ENCODE results near the gene USP49. TPM values are rescaled to one million over a fixed set of nuclear protein-coding genes. Genes with fewer than 3 reads are reported as not detected.

USP49 gene
- total and polyA plus RNA-seq, 8 donors: 0.50 to 26.3 (median 4.6) TPM

DNA sequence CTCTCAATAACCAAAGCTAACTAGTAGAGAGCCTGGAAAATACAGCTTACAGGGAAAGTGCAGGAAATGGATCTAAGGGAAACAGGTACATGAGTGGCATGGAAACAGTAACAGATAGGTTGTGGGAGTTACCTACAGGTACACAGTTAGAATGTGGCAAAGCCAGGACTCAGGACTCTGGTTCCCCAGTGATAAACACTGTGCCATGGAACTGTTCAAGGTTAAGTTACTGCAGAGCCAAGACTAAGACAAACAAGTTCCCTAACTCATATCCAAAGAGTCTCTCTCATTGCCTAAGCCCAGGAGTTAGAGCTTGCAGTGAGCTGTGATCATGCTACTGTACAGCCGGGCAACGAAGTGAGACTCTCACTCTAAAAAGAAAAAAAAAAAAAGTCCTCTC, 19.2 kb upstream of the USP49 start:
- no peaks in the 10 kb centered on the region for H3K27me3 ChIP-seq
- H3K9me3 ChIP-seq: no peaks in the 10 kb centered on the region
- no peak overlapping the region for H3K27ac ChIP-seq
- no peak for TF ChIP-seq POLR2AphosphoS5 (IDR thresholded peaks at IDR 0.05)
- no peak for TF ChIP-seq POLR2A (IDR thresholded peaks at IDR 0.05)
- TF ChIP-seq EP300 (IDR thresholded peaks at IDR 0.05): no peak
- TF ChIP-seq, protein P1, sequence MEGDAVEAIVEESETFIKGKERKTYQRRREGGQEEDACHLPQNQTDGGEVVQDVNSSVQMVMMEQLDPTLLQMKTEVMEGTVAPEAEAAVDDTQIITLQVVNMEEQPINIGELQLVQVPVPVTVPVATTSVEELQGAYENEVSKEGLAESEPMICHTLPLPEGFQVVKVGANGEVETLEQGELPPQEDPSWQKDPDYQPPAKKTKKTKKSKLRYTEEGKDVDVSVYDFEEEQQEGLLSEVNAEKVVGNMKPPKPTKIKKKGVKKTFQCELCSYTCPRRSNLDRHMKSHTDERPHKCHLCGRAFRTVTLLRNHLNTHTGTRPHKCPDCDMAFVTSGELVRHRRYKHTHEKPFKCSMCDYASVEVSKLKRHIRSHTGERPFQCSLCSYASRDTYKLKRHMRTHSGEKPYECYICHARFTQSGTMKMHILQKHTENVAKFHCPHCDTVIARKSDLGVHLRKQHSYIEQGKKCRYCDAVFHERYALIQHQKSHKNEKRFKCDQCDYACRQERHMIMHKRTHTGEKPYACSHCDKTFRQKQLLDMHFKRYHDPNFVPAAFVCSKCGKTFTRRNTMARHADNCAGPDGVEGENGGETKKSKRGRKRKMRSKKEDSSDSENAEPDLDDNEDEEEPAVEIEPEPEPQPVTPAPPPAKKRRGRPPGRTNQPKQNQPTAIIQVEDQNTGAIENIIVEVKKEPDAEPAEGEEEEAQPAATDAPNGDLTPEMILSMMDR (IDR thresholded peaks at IDR 0.05): no peak
- intact Hi-C loops (cut with DNase I; ENCODE audit: low total_unique reads): loop anchor here (10.0 kb wide), 1 partner anchor 120 kb away; no protein-coding TSS in a partner anchor
- no peak overlapping the region for H3K4me3 ChIP-seq
- 87 to 96% (median 89%) methylated on average over 2 of the region's 2 CpGs for WGBS, 5 donors
- no peak for DNase-seq
- peaks cover 0 to 30% (median 4%) of the 10 kb centered on the region in 4 donors for H3K4me1 ChIP-seq
- H3K36me3 ChIP-seq: peaks cover 17 to 70% (median 68%) of the 10 kb centered on the region in 4 donors

DNA sequence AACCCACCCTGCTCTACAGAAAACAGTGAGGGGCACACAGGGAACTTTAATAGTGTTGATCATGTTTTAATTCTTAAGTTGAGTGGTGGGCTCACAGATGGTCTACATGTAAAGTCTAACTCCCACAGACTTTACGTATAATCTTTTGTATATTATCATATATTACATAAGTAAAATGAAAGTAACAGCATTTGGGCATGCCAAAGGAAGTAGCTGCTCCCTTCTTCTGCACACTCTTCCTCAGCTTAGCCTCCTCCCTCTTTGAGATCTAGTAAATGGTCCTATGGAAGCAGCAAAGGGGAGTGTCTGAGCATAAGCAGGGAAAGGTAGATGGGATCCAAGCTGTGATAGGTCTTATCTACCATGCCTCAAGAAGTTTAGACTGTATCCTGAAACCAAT, 14.6 kb upstream of the USP49 start:
- peaks cover 28 to 91% (median 90%) of the 10 kb centered on the region in 4 donors for H3K36me3 ChIP-seq
- intact Hi-C loops (cut with DNase I; ENCODE audit: low total_unique reads): loop anchor here (10.0 kb wide), 1 partner anchor 115 kb away; no protein-coding TSS in a partner anchor
- H3K27me3 ChIP-seq: no peaks in the 10 kb centered on the region
- H3K4me1 ChIP-seq: peaks cover 0 to 8% (median 0%) of the 10 kb centered on the region in 4 donors
- H3K27ac ChIP-seq: no peak overlapping the region
- no peaks in the 10 kb centered on the region for H3K9me3 ChIP-seq
- 89 to 97% (median 92%) methylated on average over 1 of the region's 1 CpG for WGBS, 5 donors
- DNase-seq: no peak
- H3K4me3 ChIP-seq: no peak overlapping the region
- no peak for TF ChIP-seq POLR2AphosphoS5 (IDR thresholded peaks at IDR 0.05)
- no peak for TF ChIP-seq POLR2A (IDR thresholded peaks at IDR 0.05)
- TF ChIP-seq EP300 (IDR thresholded peaks at IDR 0.05): no peak
- TF ChIP-seq, protein P1 (IDR thresholded peaks at IDR 0.05): no peak

DNA sequence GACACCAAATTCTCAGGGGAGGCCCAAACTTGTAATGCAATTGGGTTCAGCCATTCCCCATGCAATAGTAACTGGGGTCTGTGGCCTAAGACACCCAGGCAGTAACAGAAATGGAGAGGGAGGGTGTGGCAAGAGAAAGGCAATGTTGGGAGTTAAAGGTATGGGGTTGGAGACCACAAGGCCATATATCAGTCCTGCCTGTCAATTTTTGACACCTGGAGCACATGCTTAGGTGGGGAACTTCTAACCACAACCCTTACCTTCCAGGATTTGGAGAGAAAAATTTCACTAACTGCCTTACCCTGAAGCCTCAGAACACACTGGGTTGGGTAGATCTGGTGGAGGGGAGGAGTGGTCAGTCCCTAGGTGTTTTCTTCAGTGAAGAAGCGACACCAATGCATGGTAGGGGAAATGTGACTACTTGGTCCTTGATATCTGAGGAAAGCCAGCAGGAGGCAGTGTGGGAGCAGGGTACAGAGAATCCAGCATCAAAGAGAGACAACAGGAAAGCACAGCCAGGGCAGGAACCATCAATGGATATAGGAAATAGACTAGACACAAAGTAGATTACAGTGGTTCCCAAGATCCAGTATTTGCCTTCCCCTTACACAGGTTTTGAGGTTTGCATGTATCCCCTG, 6.8 kb upstream of the USP49 start:
- DNase-seq: peak in 1 of 2 donors; percentile 29
- no peaks in the 10 kb centered on the region for H3K27me3 ChIP-seq
- intact Hi-C loops (cut with DNase I; ENCODE audit: low total_unique reads): no loop called here
- no peaks in the 10 kb centered on the region for H3K9me3 ChIP-seq
- no peak overlapping the region for H3K4me3 ChIP-seq
- H3K4me1 ChIP-seq: no peaks in the 10 kb centered on the region
- 88 to 100% (median 97%) methylated on average over 1 of the region's 1 CpG for WGBS, 5 donors
- TF ChIP-seq POLR2AphosphoS5 (IDR thresholded peaks at IDR 0.05) (no peak), POLR2A (IDR thresholded peaks at IDR 0.05) (no peak), EP300 (IDR thresholded peaks at IDR 0.05) (no peak)
- TF ChIP-seq, protein P1 (IDR thresholded peaks at IDR 0.05): no peak
- H3K36me3 ChIP-seq: peaks cover 18 to 45% (median 42%) of the 10 kb centered on the region in 4 donors
- no peak overlapping the region for H3K27ac ChIP-seq

GRCh38 chr6:41900861-41901260, 5.7 kb upstream of the USP49 start:
- TF ChIP-seq EP300 (IDR thresholded peaks at IDR 0.05): no peak
- no peak for TF ChIP-seq POLR2AphosphoS5 (IDR thresholded peaks at IDR 0.05)
- TF ChIP-seq POLR2A (IDR thresholded peaks at IDR 0.05): no peak
- TF ChIP-seq, protein P1 (IDR thresholded peaks at IDR 0.05): no peak
- WGBS, 5 donors: 80 to 90% (median 83%) methylated on average over 1 of the region's 1 CpG
- H3K9me3 ChIP-seq: no peaks in the 10 kb centered on the region
- H3K27me3 ChIP-seq: no peaks in the 10 kb centered on the region
- H3K27ac ChIP-seq: no peak overlapping the region
- DNase-seq: no peak
- intact Hi-C loops (cut with DNase I; ENCODE audit: low total_unique reads): no loop called here
- peaks cover 4 to 10% (median 9%) of the 10 kb centered on the region in 4 donors for H3K4me1 ChIP-seq
- H3K36me3 ChIP-seq: peaks cover 9 to 34% (median 30%) of the 10 kb centered on the region in 4 donors
- no peak overlapping the region for H3K4me3 ChIP-seq

Data from stomach (tissue), 9 donors.